AG10803 (cell line): ENCODE data around the gene BNIP2.
"Not testable (repeated sequence)": the region's sequence is repeated elsewhere in the genome, so short reads cannot be mapped to it uniquely, and the experiment has no call there.

Experiments used
- DNase-seq: peaks from one replicate; pipeline ENCODE4 v3.0.0; 2010; ENCODE audit warnings: low read depth
- H3K4me3 ChIP-seq: 2 replicates; pipeline ENCODE4 v1.5.1; 2011; ENCODE audit warnings: mild to moderate bottlenecking, low read length, control low read depth
- TF ChIP-seq, protein P1 (sequence below): conservative IDR thresholded peaks from 2 replicates; pipeline ENCODE4 v1.5.1; 2011; ENCODE audit warnings: mild to moderate bottlenecking, low read length, control low read depth, inconsistent platforms

BNIP2 gene

GRCh38 chr15:59699810-59700431 lies 10.8 kb upstream of the BNIP2 start:
- no peak for DNase-seq
- no peak overlapping the region for H3K4me3 ChIP-seq
- TF ChIP-seq, protein P1, sequence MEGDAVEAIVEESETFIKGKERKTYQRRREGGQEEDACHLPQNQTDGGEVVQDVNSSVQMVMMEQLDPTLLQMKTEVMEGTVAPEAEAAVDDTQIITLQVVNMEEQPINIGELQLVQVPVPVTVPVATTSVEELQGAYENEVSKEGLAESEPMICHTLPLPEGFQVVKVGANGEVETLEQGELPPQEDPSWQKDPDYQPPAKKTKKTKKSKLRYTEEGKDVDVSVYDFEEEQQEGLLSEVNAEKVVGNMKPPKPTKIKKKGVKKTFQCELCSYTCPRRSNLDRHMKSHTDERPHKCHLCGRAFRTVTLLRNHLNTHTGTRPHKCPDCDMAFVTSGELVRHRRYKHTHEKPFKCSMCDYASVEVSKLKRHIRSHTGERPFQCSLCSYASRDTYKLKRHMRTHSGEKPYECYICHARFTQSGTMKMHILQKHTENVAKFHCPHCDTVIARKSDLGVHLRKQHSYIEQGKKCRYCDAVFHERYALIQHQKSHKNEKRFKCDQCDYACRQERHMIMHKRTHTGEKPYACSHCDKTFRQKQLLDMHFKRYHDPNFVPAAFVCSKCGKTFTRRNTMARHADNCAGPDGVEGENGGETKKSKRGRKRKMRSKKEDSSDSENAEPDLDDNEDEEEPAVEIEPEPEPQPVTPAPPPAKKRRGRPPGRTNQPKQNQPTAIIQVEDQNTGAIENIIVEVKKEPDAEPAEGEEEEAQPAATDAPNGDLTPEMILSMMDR: no peak

GRCh38 chr15:59698065-59698464 lies 8.9 kb upstream of the BNIP2 start:
- DNase-seq, H3K4me3 ChIP-seq: not testable (repeated sequence)

- TF ChIP-seq, protein P1: no peak
- no peak for DNase-seq
Observed at GRCh38 chr15:59696332-59696731, 7.2 kb upstream of the BNIP2 start.

DNA sequence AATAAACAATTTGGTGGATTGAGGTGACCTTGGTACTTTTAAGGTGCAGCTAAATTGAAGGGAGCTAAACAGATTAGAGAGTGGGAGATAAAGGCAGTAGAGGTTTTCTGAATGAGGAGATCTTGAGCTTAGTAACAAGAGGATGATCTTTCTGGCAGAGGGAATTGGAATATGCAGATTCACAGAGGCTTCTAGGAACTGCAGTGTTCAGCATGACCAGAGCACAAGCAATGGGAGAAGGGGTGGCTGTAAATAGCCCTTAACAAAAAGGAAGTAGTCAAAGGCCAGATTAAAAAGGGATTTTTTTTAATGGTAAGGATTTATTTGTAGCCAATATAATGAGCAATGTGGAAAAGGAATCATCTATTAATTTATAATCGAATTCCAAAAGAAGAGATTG lies 5.7 kb upstream of the BNIP2 start:
- no peak overlapping the region for H3K4me3 ChIP-seq
- no peak for DNase-seq
- TF ChIP-seq, protein P1: no peak

More at GRCh38 chr15:59696332-59696731, 7.2 kb upstream of the BNIP2 start:
- no peak overlapping the region for H3K4me3 ChIP-seq

DNA sequence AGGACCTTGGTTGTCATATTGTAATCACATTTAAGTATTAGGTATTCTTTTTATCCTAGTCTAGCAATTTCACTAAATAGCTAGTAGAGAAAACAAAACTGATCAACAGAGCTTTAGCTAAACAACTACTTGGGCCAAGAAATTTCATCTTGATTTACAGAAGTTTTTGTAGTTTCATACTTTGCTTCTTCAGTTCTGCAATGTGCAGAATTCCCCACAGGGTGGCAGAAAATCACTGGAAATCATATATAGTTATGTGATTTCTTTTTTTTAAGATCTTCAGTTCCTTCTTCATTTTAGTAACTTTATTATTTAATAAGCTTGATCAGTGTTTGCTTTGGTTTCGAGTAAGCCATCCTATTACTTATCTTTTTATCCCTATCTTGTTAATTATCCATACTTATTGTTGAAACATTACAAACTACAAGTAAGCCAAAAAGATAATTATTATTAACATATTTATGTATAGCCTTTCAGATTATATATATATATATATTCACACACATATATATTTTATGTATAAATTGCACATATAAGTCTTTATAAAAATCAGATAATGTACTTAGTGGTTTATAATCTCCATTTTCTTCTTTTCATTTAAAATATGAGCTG lies 2.2 kb upstream of the BNIP2 start:
- peak; percentile 54 for DNase-seq

GRCh38 chr15:59689626-59690236 lies 611 bp upstream of the BNIP2 start:
- TF ChIP-seq, protein P1: no peak
- H3K4me3 ChIP-seq: peak overlapping the region; percentile 69
- peak; percentile 66 for DNase-seq

More for the DNA sequence above, 2.2 kb upstream of the BNIP2 start:
- TF ChIP-seq, protein P1: peak; percentile 82
- H3K4me3 ChIP-seq: no peak overlapping the region

DNA sequence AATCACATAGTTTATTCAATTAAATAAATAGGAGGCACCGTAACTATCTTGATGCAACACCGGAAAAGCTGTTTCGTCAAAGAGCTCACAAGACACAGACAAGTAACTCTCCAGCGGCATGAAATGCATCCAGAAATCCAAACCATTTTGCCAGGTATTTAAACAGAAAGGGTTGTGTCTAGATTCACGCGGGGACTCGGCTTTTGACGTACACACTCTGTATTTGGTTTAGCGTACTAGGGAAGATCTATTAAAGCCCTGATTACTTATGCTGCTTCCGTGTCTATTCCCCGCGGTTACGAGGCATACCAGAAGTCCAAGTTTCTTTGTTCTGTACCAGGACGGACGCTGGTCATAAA lies 718 bp downstream of the BNIP2 start:
- H3K4me3 ChIP-seq: peak overlapping the region; percentile 85
- TF ChIP-seq, protein P1: no peak
- DNase-seq: peak; percentile 79
